OCI-M2 (cell line): ENCODE measurements around the gene TAMM41.
"Not testable (repeated sequence)": the region's sequence is repeated elsewhere in the genome, so short reads cannot be mapped to it uniquely, and the experiment has no call there.

ENCODE experiments used
- DNase-seq: peaks from one replicate; lab custom pipeline; 2025; ENCODE audit not compliant: unreplicated experiment; lab: John Stamatoyannopoulos, UW

The TAMM41 gene

DNA sequence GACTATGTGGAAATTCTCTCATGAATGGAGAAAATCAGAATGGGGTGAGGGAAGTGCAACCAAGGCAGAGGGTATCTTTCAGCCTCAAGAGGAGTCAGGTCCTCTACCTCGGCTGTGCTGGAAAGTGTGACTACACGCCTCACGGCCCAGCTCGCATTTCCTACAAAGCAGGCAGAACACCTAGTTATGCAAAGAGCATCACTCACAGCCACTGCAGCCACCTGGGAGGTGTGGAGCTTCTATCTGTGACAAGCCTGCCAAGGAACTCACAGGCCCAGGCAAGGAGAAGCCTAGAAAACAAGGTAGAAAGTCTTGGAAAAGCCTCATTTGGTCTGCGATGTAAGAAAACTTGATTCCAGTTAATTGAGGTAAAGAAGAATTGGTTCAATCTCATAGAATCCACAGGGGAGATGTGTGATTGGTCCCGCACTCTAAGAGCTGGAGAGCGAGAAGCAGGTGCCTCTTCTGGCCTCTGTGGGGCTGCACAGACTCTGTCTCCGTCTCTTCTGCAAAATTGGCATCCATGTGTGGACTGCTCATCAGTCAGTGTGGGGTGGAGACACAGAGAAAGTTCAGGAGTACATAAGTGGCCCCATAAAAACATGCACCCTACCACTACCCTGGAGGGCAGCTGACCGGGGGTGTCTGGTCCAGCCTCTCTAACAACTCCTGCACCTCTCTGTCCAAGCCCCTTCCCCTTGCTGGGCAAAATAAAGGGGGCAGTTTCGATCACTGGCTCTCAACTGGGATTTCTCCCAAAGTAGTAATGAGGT, 76.8 kb downstream of the TAMM41 start:
- DNase-seq, result no peak

DNA sequence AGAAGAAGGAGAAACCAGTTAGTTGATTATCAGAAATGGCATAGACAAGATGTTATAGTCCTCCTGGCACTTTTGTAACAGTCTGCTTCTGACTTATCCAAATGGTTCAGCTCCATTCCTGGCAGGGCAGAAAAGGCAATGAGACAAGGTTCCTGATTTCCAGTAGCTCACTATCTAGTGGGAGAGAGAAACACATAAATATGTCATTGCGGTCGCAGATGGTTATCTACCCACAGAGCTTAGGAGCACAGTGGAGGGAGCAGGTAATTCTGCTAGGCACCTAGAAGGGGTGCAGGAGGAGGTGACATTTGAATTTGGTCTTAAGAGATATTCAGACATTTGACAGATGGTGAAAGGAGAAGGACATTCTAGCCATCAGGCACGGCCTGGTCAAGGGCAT, 78.1 kb downstream of the TAMM41 start:
- DNase-seq, result no peak

DNA sequence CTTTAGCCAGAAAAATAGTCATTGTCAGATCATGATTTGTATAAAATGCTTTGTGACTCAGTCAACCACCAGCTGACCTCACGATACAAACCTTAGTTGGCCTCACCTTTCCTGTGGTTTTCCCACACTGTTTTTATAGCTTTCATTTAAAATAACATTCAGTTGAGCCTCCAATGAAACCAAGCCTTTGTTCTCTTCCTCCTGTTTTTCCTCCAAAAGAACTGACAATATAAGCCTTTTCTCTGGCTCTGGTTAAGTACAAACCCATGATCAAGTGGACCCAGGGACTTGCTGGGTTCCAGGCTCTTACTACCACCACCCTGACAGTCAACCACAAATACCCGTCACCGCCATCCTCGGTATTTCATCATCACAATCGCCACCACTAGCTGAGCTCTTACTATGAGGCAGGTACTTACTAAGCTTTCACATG, 81.7 kb downstream of the TAMM41 start:
- no peak for DNase-seq

DNA sequence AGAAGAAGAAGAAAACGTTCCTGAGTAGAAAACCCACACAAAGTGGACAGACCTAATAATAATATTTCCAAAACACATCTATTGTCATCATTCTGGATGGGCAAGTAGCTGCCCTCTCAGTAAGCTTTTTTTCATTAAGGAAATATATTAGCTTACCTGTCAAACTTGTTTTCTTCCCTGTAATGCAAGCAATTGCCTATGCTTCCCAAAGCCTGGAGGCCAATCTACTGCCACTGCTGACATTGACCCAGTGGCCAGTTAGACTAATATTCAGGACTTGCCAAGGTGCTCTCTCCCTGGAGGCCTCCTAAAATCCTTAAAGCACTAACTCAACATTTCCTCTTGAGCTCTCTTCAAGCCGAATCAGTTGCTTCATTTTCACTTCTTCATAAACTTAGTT, 86.7 kb downstream of the TAMM41 start:
- DNase-seq, result no peak

DNA sequence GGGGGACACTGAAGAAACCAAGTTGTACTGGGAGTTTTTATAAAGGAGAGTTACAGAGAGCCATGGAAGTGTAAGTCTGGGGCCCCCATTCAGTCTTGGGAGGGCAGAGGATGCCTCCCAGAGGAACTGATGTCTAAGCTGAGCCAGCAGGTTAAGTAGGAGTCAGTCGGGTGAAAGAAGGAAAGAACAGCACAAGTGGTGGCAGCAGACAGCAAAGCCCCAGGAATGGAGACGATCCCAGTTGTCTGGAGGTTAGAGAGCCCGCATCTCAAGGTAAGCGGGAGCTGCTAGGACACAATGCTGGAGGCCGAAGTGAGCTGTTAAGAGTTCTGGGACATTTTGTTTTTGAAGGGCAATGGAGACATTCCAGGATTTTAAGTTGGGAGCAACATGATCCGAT, 88.8 kb downstream of the TAMM41 start:
- DNase-seq, result no peak

DNA sequence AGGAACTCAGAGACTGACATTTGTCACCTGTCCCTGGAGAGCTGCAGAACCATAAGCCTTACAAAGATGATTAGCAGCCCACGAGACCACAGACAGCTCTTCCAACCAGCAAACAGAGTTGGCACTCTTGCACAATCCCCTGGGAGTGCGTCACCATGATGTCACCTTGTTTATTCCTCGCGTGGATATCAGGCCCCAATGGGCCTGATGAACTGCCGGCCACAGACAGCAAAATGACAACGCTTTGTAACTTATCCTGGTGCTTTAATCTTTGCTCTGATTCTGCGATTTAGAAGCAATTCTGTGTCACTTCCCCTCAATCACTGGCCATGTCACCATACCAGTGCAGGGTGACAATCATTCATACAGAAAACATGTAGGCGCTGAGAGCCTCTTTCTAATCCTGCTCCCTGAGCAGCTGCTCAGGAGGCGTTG, 89.2 kb downstream of the TAMM41 start:
- DNase-seq, result no peak

DNA sequence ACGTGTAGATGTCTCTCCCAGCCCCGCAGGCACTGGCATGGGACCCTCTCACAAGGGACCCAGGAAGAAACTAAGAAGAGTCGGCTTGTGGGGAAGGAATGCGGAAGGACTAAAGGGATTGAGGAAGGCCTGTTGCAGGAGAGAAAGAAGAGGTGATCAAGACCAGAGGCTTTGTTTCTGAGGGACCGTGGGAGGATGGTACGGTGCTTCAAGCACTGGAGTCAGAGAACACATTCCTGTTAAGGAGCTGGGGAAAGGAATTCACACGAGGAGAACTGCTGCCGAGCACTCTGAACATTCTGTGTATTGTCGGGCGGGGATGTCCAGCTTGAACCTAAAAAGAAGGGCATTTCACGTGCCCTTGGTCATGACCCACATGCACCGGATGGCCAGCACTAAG, 91.4 kb downstream of the TAMM41 start:
- no peak for DNase-seq

DNA sequence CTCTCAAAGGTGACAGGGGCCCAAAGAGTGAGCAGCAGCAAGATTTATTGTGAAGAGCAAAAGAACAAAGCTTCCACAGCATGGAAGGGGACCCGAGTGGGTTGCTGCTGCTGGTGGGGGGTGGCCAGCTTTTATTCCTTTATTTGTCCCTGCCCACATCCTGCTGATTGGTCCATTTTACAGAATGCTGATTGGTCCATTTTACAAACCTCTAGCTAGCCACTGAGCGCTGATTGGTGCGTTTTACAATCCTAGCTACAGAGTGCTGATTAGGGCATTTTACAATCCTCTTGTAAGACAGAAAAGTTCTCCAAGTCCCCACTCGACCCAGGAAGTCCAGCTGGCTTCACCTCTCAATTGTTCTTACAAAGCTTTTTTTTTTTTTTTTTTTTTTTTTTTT, 94.4 kb downstream of the TAMM41 start:
- not testable (repeated sequence) for DNase-seq

DNA sequence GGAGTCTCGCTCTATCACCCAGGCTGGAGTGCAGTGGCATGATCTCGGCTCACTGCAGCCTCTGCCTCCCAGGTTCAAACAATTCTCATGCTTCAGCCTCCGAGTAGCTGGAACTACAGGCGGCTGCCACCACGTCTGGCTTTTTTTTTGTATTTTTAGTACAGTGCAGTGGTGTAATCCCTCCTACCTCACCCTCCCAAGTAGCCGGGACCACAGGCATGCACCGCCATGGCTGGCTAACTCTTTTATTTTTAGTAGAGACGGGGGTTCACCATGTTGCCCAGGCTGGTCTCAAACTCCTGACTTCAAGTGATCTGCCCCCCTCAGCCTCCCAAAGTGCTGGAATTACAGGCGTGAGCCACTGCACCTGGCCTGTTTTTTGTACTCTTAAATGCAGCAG, 98.4 kb downstream of the TAMM41 start:
- DNase-seq, result not testable (repeated sequence)
